H1 (cell line): ENCODE data around the gene RORB. TPM values are rescaled to one million over a fixed set of nuclear protein-coding genes. Genes with fewer than 3 reads are reported as not detected.

ENCODE experiments used
- CBX5 ChIP-seq: fragments of 300-800, 300-1000 bp; sonication (generic); IDR thresholded peaks from 2 replicates; pipeline ENCODE4 v1.7.1; 2016; ENCODE audit warnings: antibody characterized with exemption, low read length, low read depth
- CEBPB ChIP-seq: IDR thresholded peaks from 2 replicates; pipeline ENCODE4 v1.6.1; 2012; ENCODE audit warnings: low read depth, low read length
- EGR1 ChIP-seq: IDR thresholded peaks from 2 replicates; pipeline ENCODE4 v1.6.1; 2011; ENCODE audit warnings: low read depth, low read length, borderline replicate concordance
- FOSL1 ChIP-seq: IDR thresholded peaks from 2 replicates; pipeline ENCODE4 v1.6.1; 2011; ENCODE audit warnings: mild to moderate bottlenecking, low read depth, low read length, moderate library complexity; ENCODE audit not compliant: insufficient read depth
- MAFK ChIP-seq: IDR thresholded peaks from 2 replicates; pipeline ENCODE4 v1.6.1; 2012; ENCODE audit warnings: low read depth, mild to moderate bottlenecking, improper control_type of control experiment, low read length
- RFX5 ChIP-seq: IDR thresholded peaks from 2 replicates; pipeline ENCODE4 v1.6.1; 2011; ENCODE audit warnings: low read depth, low read length, improper control_type of control experiment, borderline replicate concordance
- polyA plus RNA-seq, 7 experiments: library from polyadenylated mRNA; depleted of rRNA in 3 of 7; stranded (reverse) in 5 of 7; unstranded in 2 of 7; fragments of >200 nt in 5 of 7; fragments of 200-250 nt in 2 of 7; gene quantifications; 1 replicate in 5 of 7; 2 replicates in 1 of 7; 4 replicates in 1 of 7; pipeline versions ENCODE4 v1.2.1 to v1.2.3, GENCODE V29; 2011 to 2013; ENCODE audit warnings: missing spikeins in 2 of 7, mixed read lengths in 2 of 7
- total RNA-seq: library from RNA; stranded (reverse); fragmentation: NEBNext Ultra II Directional; extraction: Animal tissue kit (Norgen Biotek cat#: 25700); gene quantifications from 2 replicates; pipeline ENCODE4 v1.2.1, GENCODE V29; 2021
- TF ChIP-seq, protein P1 (sequence below): fragments of 300-600 bp; sonication (generic); IDR thresholded peaks from 2 replicates; pipeline ENCODE4 v1.7.1; 2012; ENCODE audit warnings: low read length, moderate library complexity, mild to moderate bottlenecking, inconsistent platforms; ENCODE audit not compliant: insufficient replicate concordance
- TF ChIP-seq, protein P2 (sequence below): IDR thresholded peaks from 2 replicates; pipeline ENCODE4 v1.6.1; 2012; ENCODE audit warnings: low read length, inconsistent platforms
- TF ChIP-seq, protein P3 (sequence below): IDR thresholded peaks from 2 replicates; pipeline ENCODE4 v1.6.1; 2012; ENCODE audit warnings: inconsistent platforms

Gene RORB
- total and polyA plus RNA-seq, 2 of the 8 experiments (the other 6 are each of a cell fraction or from before 2014, with no cell fraction given): 2.3 to 7.1 TPM

DNA sequence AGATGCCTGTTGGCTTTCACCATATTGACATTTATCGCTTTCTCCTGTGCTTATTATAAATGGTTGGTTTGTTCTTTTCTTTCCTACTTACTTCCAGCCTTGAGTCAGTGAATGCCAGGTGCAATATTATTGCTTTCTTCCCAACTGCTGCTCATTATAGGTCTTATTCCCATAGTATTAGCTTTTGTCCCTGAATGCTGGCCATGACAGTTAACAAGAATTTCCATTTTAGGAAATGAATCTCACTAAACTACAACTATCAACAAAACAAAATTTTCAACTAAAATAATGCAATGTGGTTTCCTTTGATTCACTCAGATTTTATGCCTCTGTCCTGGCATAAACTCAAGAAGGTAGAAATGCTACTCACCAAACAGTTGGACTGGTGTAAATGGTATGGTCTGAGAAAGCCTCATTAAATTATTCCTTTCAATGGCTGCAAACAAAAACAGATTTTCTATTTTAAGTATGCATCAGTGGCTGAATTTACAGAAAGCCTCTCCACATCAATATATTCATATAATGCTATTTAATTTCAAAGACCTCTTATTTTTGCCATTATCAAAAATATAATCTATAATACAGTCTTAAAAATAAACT lies 245.2 kb downstream of the RORB start (continued):
- TF ChIP-seq, protein P1, sequence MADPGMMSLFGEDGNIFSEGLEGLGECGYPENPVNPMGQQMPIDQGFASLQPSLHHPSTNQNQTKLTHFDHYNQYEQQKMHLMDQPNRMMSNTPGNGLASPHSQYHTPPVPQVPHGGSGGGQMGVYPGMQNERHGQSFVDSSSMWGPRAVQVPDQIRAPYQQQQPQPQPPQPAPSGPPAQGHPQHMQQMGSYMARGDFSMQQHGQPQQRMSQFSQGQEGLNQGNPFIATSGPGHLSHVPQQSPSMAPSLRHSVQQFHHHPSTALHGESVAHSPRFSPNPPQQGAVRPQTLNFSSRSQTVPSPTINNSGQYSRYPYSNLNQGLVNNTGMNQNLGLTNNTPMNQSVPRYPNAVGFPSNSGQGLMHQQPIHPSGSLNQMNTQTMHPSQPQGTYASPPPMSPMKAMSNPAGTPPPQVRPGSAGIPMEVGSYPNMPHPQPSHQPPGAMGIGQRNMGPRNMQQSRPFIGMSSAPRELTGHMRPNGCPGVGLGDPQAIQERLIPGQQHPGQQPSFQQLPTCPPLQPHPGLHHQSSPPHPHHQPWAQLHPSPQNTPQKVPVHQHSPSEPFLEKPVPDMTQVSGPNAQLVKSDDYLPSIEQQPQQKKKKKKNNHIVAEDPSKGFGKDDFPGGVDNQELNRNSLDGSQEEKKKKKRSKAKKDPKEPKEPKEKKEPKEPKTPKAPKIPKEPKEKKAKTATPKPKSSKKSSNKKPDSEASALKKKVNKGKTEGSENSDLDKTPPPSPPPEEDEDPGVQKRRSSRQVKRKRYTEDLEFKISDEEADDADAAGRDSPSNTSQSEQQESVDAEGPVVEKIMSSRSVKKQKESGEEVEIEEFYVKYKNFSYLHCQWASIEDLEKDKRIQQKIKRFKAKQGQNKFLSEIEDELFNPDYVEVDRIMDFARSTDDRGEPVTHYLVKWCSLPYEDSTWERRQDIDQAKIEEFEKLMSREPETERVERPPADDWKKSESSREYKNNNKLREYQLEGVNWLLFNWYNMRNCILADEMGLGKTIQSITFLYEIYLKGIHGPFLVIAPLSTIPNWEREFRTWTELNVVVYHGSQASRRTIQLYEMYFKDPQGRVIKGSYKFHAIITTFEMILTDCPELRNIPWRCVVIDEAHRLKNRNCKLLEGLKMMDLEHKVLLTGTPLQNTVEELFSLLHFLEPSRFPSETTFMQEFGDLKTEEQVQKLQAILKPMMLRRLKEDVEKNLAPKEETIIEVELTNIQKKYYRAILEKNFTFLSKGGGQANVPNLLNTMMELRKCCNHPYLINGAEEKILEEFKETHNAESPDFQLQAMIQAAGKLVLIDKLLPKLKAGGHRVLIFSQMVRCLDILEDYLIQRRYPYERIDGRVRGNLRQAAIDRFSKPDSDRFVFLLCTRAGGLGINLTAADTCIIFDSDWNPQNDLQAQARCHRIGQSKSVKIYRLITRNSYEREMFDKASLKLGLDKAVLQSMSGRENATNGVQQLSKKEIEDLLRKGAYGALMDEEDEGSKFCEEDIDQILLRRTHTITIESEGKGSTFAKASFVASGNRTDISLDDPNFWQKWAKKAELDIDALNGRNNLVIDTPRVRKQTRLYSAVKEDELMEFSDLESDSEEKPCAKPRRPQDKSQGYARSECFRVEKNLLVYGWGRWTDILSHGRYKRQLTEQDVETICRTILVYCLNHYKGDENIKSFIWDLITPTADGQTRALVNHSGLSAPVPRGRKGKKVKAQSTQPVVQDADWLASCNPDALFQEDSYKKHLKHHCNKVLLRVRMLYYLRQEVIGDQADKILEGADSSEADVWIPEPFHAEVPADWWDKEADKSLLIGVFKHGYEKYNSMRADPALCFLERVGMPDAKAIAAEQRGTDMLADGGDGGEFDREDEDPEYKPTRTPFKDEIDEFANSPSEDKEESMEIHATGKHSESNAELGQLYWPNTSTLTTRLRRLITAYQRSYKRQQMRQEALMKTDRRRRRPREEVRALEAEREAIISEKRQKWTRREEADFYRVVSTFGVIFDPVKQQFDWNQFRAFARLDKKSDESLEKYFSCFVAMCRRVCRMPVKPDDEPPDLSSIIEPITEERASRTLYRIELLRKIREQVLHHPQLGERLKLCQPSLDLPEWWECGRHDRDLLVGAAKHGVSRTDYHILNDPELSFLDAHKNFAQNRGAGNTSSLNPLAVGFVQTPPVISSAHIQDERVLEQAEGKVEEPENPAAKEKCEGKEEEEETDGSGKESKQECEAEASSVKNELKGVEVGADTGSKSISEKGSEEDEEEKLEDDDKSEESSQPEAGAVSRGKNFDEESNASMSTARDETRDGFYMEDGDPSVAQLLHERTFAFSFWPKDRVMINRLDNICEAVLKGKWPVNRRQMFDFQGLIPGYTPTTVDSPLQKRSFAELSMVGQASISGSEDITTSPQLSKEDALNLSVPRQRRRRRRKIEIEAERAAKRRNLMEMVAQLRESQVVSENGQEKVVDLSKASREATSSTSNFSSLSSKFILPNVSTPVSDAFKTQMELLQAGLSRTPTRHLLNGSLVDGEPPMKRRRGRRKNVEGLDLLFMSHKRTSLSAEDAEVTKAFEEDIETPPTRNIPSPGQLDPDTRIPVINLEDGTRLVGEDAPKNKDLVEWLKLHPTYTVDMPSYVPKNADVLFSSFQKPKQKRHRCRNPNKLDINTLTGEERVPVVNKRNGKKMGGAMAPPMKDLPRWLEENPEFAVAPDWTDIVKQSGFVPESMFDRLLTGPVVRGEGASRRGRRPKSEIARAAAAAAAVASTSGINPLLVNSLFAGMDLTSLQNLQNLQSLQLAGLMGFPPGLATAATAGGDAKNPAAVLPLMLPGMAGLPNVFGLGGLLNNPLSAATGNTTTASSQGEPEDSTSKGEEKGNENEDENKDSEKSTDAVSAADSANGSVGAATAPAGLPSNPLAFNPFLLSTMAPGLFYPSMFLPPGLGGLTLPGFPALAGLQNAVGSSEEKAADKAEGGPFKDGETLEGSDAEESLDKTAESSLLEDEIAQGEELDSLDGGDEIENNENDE: no peak
- TF ChIP-seq EGR1: no peak
- no peak for TF ChIP-seq CEBPB
- TF ChIP-seq, protein P2, sequence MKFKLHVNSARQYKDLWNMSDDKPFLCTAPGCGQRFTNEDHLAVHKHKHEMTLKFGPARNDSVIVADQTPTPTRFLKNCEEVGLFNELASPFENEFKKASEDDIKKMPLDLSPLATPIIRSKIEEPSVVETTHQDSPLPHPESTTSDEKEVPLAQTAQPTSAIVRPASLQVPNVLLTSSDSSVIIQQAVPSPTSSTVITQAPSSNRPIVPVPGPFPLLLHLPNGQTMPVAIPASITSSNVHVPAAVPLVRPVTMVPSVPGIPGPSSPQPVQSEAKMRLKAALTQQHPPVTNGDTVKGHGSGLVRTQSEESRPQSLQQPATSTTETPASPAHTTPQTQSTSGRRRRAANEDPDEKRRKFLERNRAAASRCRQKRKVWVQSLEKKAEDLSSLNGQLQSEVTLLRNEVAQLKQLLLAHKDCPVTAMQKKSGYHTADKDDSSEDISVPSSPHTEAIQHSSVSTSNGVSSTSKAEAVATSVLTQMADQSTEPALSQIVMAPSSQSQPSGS: no peak
- no peak for TF ChIP-seq CBX5
- TF ChIP-seq MAFK: no peak
- TF ChIP-seq, protein P3, sequence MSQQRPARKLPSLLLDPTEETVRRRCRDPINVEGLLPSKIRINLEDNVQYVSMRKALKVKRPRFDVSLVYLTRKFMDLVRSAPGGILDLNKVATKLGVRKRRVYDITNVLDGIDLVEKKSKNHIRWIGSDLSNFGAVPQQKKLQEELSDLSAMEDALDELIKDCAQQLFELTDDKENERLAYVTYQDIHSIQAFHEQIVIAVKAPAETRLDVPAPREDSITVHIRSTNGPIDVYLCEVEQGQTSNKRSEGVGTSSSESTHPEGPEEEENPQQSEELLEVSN: no peak
- no peak for TF ChIP-seq RFX5
- no peak for TF ChIP-seq FOSL1
